Measurements from ENCODE around the gene ADSL. TPM values are rescaled to one million over a fixed set of nuclear protein-coding genes. Genes with fewer than 3 reads are reported as not detected.

ADSL gene
- total RNA-seq, 1 donor = 106 TPM

GRCh38 chr22:40320687-40321086 lies 25.6 kb upstream of the ADSL start:
- no peak for DNase-seq (ENCODE audit: low read depth)
- no peak for TF ChIP-seq CTCF (IDR thresholded peaks at IDR 0.05; ENCODE audit: insufficient read depth, low read depth, low read length)
- H3K4me3 ChIP-seq (ENCODE audit: low read depth, low read length) = no peak overlapping the region

- TF ChIP-seq CTCF (IDR thresholded peaks at IDR 0.05; ENCODE audit: insufficient read depth, low read depth, low read length) = no peak
- DNase-seq (ENCODE audit: low read depth) = no peak
- H3K4me3 ChIP-seq (ENCODE audit: low read depth, low read length) = no peak overlapping the region
Observed at GRCh38 chr22:40322021-40322420, 24.3 kb upstream of the ADSL start.

GRCh38 chr22:40322818-40323447 lies 23.4 kb upstream of the ADSL start:
- TF ChIP-seq CTCF (IDR thresholded peaks at IDR 0.05; ENCODE audit: insufficient read depth, low read depth, low read length) = no peak
- no peak overlapping the region for H3K4me3 ChIP-seq (ENCODE audit: low read depth, low read length)
- no peak for DNase-seq (ENCODE audit: low read depth)

GRCh38 chr22:40323681-40324171 lies 22.6 kb upstream of the ADSL start:
- no peak overlapping the region for H3K4me3 ChIP-seq (ENCODE audit: low read depth, low read length)

GRCh38 chr22:40324468-40325305 lies 21.6 kb upstream of the ADSL start:
- H3K4me3 ChIP-seq (ENCODE audit: low read depth, low read length) = no peak overlapping the region
- DNase-seq (ENCODE audit: low read depth) = no peak
- no peak for TF ChIP-seq CTCF (IDR thresholded peaks at IDR 0.05; ENCODE audit: insufficient read depth, low read depth, low read length)

More at GRCh38 chr22:40323681-40324171, 22.6 kb upstream of the ADSL start:
- TF ChIP-seq CTCF (IDR thresholded peaks at IDR 0.05; ENCODE audit: insufficient read depth, low read depth, low read length) = no peak
- no peak for DNase-seq (ENCODE audit: low read depth)

- TF ChIP-seq CTCF (IDR thresholded peaks at IDR 0.05; ENCODE audit: insufficient read depth, low read depth, low read length) = no peak
- no peak for DNase-seq (ENCODE audit: low read depth)
- no peak overlapping the region for H3K4me3 ChIP-seq (ENCODE audit: low read depth, low read length)
Observed at GRCh38 chr22:40325315-40325714, 21.0 kb upstream of the ADSL start.

All from fibroblast of villous mesenchyme (primary cell).